GM12878 (cell line): ENCODE data around the gene CCN5. TPM values are rescaled to one million over a fixed set of nuclear protein-coding genes. Genes with fewer than 3 reads are reported as not detected.

Experiments
- ATAC-seq: fragments of 200-7000 bp; cut with Tn5 transposase; 3 replicates; pipeline ENCODE4 v1.9.1; 2020; ENCODE audit warnings: mild to moderate bottlenecking, moderate library complexity
- BruUV-seq: library from RNA; stranded (reverse); fragments of 400-500 nt; replicated peaks from 2 replicates; lab custom pipeline; 2021; lab: Mats Ljungman, UMichigan
- CTCF ChIA-PET: fragments of 300-600 bp; sonication (Branson Sonifier 250); formaldehyde crosslinking; extraction: SDS; loops from one replicate; lab custom pipeline; 2021; ENCODE audit warnings: inconsistent platforms; lab: Yijun Ruan, JAX
- POLR2A ChIA-PET: fragments of 350-600 bp; formaldehyde crosslinking; extraction: SDS; loops from one replicate; lab custom pipeline; 2021; ENCODE audit warnings: inconsistent platforms; lab: Charles Lee
- RAD21 ChIA-PET: fragments of 300-600 bp; sonication (Branson Sonifier 250); formaldehyde crosslinking; loops from one replicate; lab custom pipeline; 2023; ENCODE audit warnings: antibody characterized with exemption; ENCODE audit not compliant: unreplicated experiment; lab: Charles Lee
- SMC1A ChIA-PET: fragments of 300-600 bp; sonication (Branson Sonifier 250); formaldehyde crosslinking; loops from one replicate; lab custom pipeline; 2023; ENCODE audit not compliant: unreplicated experiment, uncharacterized antibody; lab: Charles Lee
- DNase-seq: peaks from one replicate; pipeline ENCODE4 v3.0.0-alpha.2; 2011; ENCODE audit warnings: low read depth, low spot score
- FAIRE-seq: peaks from 3 replicates; lab custom pipeline; 2011; peaks lifted over from hg19 to GRCh38; lab: Jason Lieb, UNC
- H2AFZ ChIP-seq: 2 replicates; pipeline ENCODE4 v1.6.0; 2011; ENCODE audit warnings: low read depth, low read length, control low read depth; ENCODE audit not compliant: control insufficient read depth
- H3K27ac ChIP-seq: 2 replicates; pipeline ENCODE4 v1.5.1; 2011; ENCODE audit warnings: control low read depth; ENCODE audit not compliant: control insufficient read depth, insufficient read depth
- H3K27me3 ChIP-seq, 2 experiments: replicated peaks in 1 of 2; 2 replicates each; pipeline versions ENCODE4 v1.6.0 to v1.6.1; 2011; ENCODE audit warnings: low read length in 1 of 2; ENCODE audit not compliant: control insufficient read depth in 2 of 2, insufficient read depth in 2 of 2
- H3K36me3 ChIP-seq, 2 experiments: 2 replicates each; pipeline ENCODE4 v1.5.1; 2011; ENCODE audit warnings: low read length in 1 of 2; ENCODE audit not compliant: control insufficient read depth in 2 of 2, insufficient read depth in 2 of 2
- H3K4me1 ChIP-seq: 2 replicates; pipeline ENCODE4 v1.6.1; 2011; ENCODE audit warnings: mild to moderate bottlenecking, low read length, moderate library complexity, mixed read lengths; ENCODE audit not compliant: control insufficient read depth, insufficient read depth
- H3K4me2 ChIP-seq: 2 replicates; pipeline ENCODE4 v1.6.0; 2011; ENCODE audit warnings: control low read depth; ENCODE audit not compliant: control insufficient read depth, insufficient read depth
- H3K4me3 ChIP-seq: fragments of 200-600 bp; sonication (generic); 2 replicates; pipeline ENCODE4 v1.5.1; 2016
- H3K79me2 ChIP-seq: 2 replicates; pipeline ENCODE4 v1.6.0; 2011; ENCODE audit warnings: low read length; ENCODE audit not compliant: control insufficient read depth, insufficient read depth
- H3K9ac ChIP-seq: 2 replicates; pipeline ENCODE4 v1.8.0; 2011; ENCODE audit warnings: low read length, control low read depth, mixed read lengths; ENCODE audit not compliant: control insufficient read depth, insufficient read depth
- H3K9me3 ChIP-seq: replicated peaks from 3 replicates; pipeline ENCODE4 v1.5.1; 2011; ENCODE audit warnings: mild to moderate bottlenecking, low read length; ENCODE audit not compliant: control insufficient read depth, insufficient read depth
- H4K20me1 ChIP-seq: 2 replicates; pipeline ENCODE4 v1.6.0; 2011; ENCODE audit not compliant: control insufficient read depth, insufficient read depth
- CBFB ChIP-seq: IDR thresholded peaks from 2 replicates; pipeline ENCODE4 v1.6.1; 2016; ENCODE audit warnings: antibody characterized with exemption, low read depth
- DPF2 ChIP-seq: fragments of 450-650 bp; IDR thresholded peaks from 2 replicates; pipeline ENCODE4 v1.6.1; 2017; ENCODE audit warnings: mild to moderate bottlenecking
- EP300 ChIP-seq, 2 experiments: fragments of 150-350 bp in 1 of 2; IDR thresholded peaks; 2 replicates each; pipeline ENCODE4 v1.6.1; 2011 to 2012; ENCODE audit warnings: low read depth in 2 of 2, low read length in 2 of 2, borderline replicate concordance in 1 of 2, improper control_type of control experiment in 1 of 2, inconsistent platforms in 1 of 2; ENCODE audit not compliant: control insufficient read depth in 1 of 2
- MTA2 ChIP-seq: fragments of 450-650 bp; IDR thresholded peaks from 2 replicates; pipeline ENCODE4 v1.6.1; 2016; ENCODE audit warnings: low read depth, mild to moderate bottlenecking, moderate library complexity
- NFYB ChIP-seq: IDR thresholded peaks from 2 replicates; pipeline ENCODE4 v1.6.1; 2011; ENCODE audit warnings: low read depth, mild to moderate bottlenecking, low read length, improper control_type of control experiment, moderate library complexity; ENCODE audit not compliant: insufficient read depth
- PAX5 ChIP-seq: IDR thresholded peaks from 2 replicates; pipeline ENCODE4 v1.6.1; 2011; ENCODE audit warnings: low read depth, low read length, borderline replicate concordance
- RUNX3 ChIP-seq: IDR thresholded peaks from 2 replicates; pipeline ENCODE4 v1.6.1; 2012; ENCODE audit warnings: low read length, inconsistent platforms
- SMAD5 ChIP-seq: IDR thresholded peaks from 2 replicates; pipeline ENCODE4 v1.6.1; 2016; ENCODE audit warnings: antibody characterized with exemption, low read depth
- STAT3 ChIP-seq: IDR thresholded peaks from 2 replicates; pipeline ENCODE4 v1.6.1; 2011; ENCODE audit warnings: low read depth, low read length, improper control_type of control experiment
- TARDBP ChIP-seq: IDR thresholded peaks from 2 replicates; pipeline ENCODE4 v1.6.1; 2016; ENCODE audit warnings: borderline replicate concordance
- USF1 ChIP-seq: IDR thresholded peaks from 2 replicates; pipeline ENCODE4 v1.6.1; 2011; ENCODE audit warnings: borderline replicate concordance, low read depth, mild to moderate bottlenecking, moderate library complexity, mixed read lengths, low read length; ENCODE audit not compliant: insufficient read depth; ENCODE audit errors: extremely low read length
- ZNF24 ChIP-seq: fragments of 450-650 bp; IDR thresholded peaks from 2 replicates; pipeline ENCODE4 v1.6.1; 2017; ENCODE audit warnings: antibody characterized with exemption, mild to moderate bottlenecking
- WGBS: methylation state at CpG from one replicate; pipeline ENCODE4 v1.1.6; 2016; ENCODE audit warnings: low lambda C conversion rate; ENCODE audit not compliant: insufficient replicate concordance, insufficient coverage; ENCODE audit errors: missing lambda C conversion rate; 5-methylcytosine and 5-hydroxymethylcytosine counted together
- in situ Hi-C: fragments of 300-500 bp; cut with MboI; formaldehyde crosslinking; loops from 9 replicates; pipeline ENCODE4 v1.14.3; 2018; ENCODE audit warnings: mixed read lengths
- intact Hi-C: fragments of 100-400 bp; cut with micrococcal nuclease; formaldehyde crosslinking; loops from one replicate; pipeline ENCODE4 v1.14.2; 2022; ENCODE audit not compliant: unreplicated experiment
- polyA plus RNA-seq, 11 experiments: library from polyadenylated mRNA; depleted of rRNA in 4 of 11; unstranded in 6 of 11; stranded (reverse) in 5 of 11; fragments of >200 nt; fragmentation: Nextera tagmentation in 4 of 11; fragmentation: Illumina TruSeq in 1 of 11; extraction: Ambion mirVana in 4 of 11; extraction: Trizol in 1 of 11; gene quantifications; 1 replicate in 1 of 11; 2 replicates in 10 of 11; pipeline versions ENCODE4 v1.2.1 to v1.2.3, GENCODE V29; 2011 to 2016; ENCODE audit warnings: inconsistent platforms in 2 of 11, missing spikeins in 2 of 11, low read depth in 1 of 11
- total RNA-seq, 4 experiments: library from RNA; depleted of rRNA in 3 of 4; stranded (reverse); fragments of >200 nt in 3 of 4; fragmentation: Illumina TruSeq in 1 of 4; extraction: Trizol in 1 of 4; gene quantifications; 2 replicates each; pipeline versions ENCODE4 v1.2.1 to v1.2.3, GENCODE V29; 2013 to 2021

Gene CCN5
- total and polyA plus RNA-seq, 10 of the 15 experiments (the other 5 are each of a cell fraction or from before 2014, with no cell fraction given), result 0.14 to 0.15 TPM; not detected in 8

- peak; percentile 37; the same call in 1 of the 2 replicates for TF ChIP-seq PAX5
- TF ChIP-seq MTA2, result peak; percentile 29; the same call in 1 of the 2 replicates
- peak in 1 of 2 experiments; percentile 30; a peak in 1 of 4 replicates for TF ChIP-seq EP300 (IDR thresholded peaks at IDR 0.05; ENCODE audit: borderline replicate concordance in 1 of 2, control insufficient read depth in 1 of 2, low read depth in 2 of 2, low read length in 2 of 2)
- TF ChIP-seq ZNF24, result no peak
- 0 out of 2 replicates have a peak, but pooled peaks have one; percentile 29 for TF ChIP-seq DPF2
- peak; percentile 9 for TF ChIP-seq USF1
- no peak for TF ChIP-seq SMAD5
- TF ChIP-seq STAT3, result no peak
- peak; percentile 43; the same call in 1 of the 2 replicates for TF ChIP-seq RUNX3
- TF ChIP-seq NFYB, result no peak
These were observed 12.4 kb upstream of the CCN5 start (continued) for GRCh38 chr20:44702776-44703175.

- intact Hi-C loops, result no loop called here
- WGBS, result 43% methylated on average over 12 of the region's 12 CpGs
- no peak; the same call in 2 of the 3 replicates for ATAC-seq
- no peaks in the 10 kb centered on the region for H3K9me3 ChIP-seq
- ChIA-PET CTCF (no interaction called here), POLR2A (no interaction called here), SMC1A (no interaction called here), RAD21 (no interaction called here)
- in situ Hi-C loops, result no loop called here
- no peak for FAIRE-seq
- H3K4me3 ChIP-seq, result no peak overlapping the region
- no peak overlapping the region for H2AFZ ChIP-seq
- peak; percentile 0 for TF ChIP-seq USF1
- TF ChIP-seq TARDBP, result no peak
- no peak for TF ChIP-seq CBFB
- no TSS peak for BruUV-seq
- no peaks in the 10 kb centered on the region for H3K79me2 ChIP-seq
- H3K4me1 ChIP-seq, result peaks cover 4% of the 10 kb centered on the region
- DNase-seq, result no peak
- no peaks in the 10 kb centered on the region; a peak in 2 of 4 replicates for H3K27me3 ChIP-seq
- no peak overlapping the region for H3K27ac ChIP-seq
- H3K9ac ChIP-seq, result no peak overlapping the region
- H3K36me3 ChIP-seq, result no peaks in the 10 kb centered on the region
- H3K4me2 ChIP-seq, result no peak overlapping the region
- H4K20me1 ChIP-seq, result no peaks in the 10 kb centered on the region
These were observed 11.8 kb upstream of the CCN5 start for GRCh38 chr20:44703183-44703925.
